HepG2 (cell line): Measurements from ENCODE around the gene WDCP. TPM values are rescaled to one million over a fixed set of nuclear protein-coding genes. Genes with fewer than 3 reads are reported as not detected.

ENCODE experiments used
- GLMP ChIP-seq: sonication (generic); formaldehyde crosslinking; IDR thresholded peaks from 2 replicates; pipeline ENCODE4 v1.9.0; 2021; ENCODE audit warnings: missing genetic modification reagents, mild to moderate bottlenecking, borderline replicate concordance
- HDAC2 ChIP-seq: sonication (generic); formaldehyde crosslinking; IDR thresholded peaks from 2 replicates; pipeline ENCODE4 v1.4.0; 2020; ENCODE audit warnings: missing genetic modification reagents
- HDAC6 ChIP-seq: fragments of 200-600 bp; sonication (generic); IDR thresholded peaks from 2 replicates; pipeline ENCODE4 v1.7.0; 2017; ENCODE audit warnings: mild to moderate bottlenecking, antibody characterized with exemption, low read length, low read depth
- HMG20B ChIP-seq: conservative IDR thresholded peaks from 2 replicates; pipeline ENCODE4 v1.6.1; 2016; ENCODE audit warnings: missing genetic modification reagents, missing compliant biosample characterization
- RBFOX2 ChIP-seq: fragments of 200-400 bp; formaldehyde crosslinking; IDR thresholded peaks from 2 replicates; pipeline ENCODE4 v1.6.1; 2017; ENCODE audit warnings: low read depth, mild to moderate bottlenecking, low read length
- RXRB ChIP-seq: IDR thresholded peaks from 2 replicates; pipeline ENCODE4 v1.6.1; 2016; ENCODE audit warnings: borderline replicate concordance, missing genetic modification reagents, missing compliant biosample characterization
- SMARCE1 ChIP-seq: fragments of 450-650 bp; IDR thresholded peaks from 2 replicates; pipeline ENCODE4 v1.6.1; 2017; ENCODE audit warnings: borderline replicate concordance
- SUZ12 ChIP-seq: fragments of 150-350 bp; IDR thresholded peaks from 2 replicates; pipeline ENCODE4 v1.6.1; 2014; ENCODE audit warnings: low read depth, low read length
- TRIM22 ChIP-seq: fragments of 450-650 bp; IDR thresholded peaks from 2 replicates; pipeline ENCODE4 v1.6.1; 2017
- XBP1 ChIP-seq: sonication (generic); formaldehyde crosslinking; IDR thresholded peaks from 2 replicates; pipeline ENCODE4 v1.5.0; 2020; ENCODE audit warnings: missing genetic modification reagents
- ZKSCAN1 ChIP-seq: fragments of 150-350 bp; IDR thresholded peaks from 2 replicates; pipeline ENCODE4 v1.6.1; 2014; ENCODE audit warnings: low read length
- ZNF160 ChIP-seq: sonication (generic); formaldehyde crosslinking; IDR thresholded peaks from 2 replicates; pipeline ENCODE4 v1.8.0; 2022; ENCODE audit warnings: mild to moderate bottlenecking, inconsistent platforms, missing genetic modification reagents
- ZNF20 ChIP-seq: sonication (generic); formaldehyde crosslinking; IDR thresholded peaks from 2 replicates; pipeline ENCODE4 v1.4.0; 2020; ENCODE audit warnings: mild to moderate bottlenecking, moderate library complexity, missing genetic modification reagents
- ZNF564 ChIP-seq: sonication (generic); formaldehyde crosslinking; IDR thresholded peaks from 2 replicates; pipeline ENCODE4 v1.8.1; 2023; ENCODE audit warnings: mild to moderate bottlenecking, missing genetic modification reagents
- ZNF770 ChIP-seq: sonication (generic); formaldehyde crosslinking; IDR thresholded peaks from 2 replicates; pipeline ENCODE4 v1.5.0; 2020; ENCODE audit warnings: mild to moderate bottlenecking, missing genetic modification reagents
- ZNF816 ChIP-seq: sonication (generic); formaldehyde crosslinking; IDR thresholded peaks from 2 replicates; pipeline ENCODE4 v1.8.0; 2022; ENCODE audit warnings: missing genetic modification reagents, mild to moderate bottlenecking, borderline replicate concordance
- ZNF839 ChIP-seq: sonication (generic); formaldehyde crosslinking; IDR thresholded peaks from 2 replicates; pipeline ENCODE4 v1.4.0; 2020; ENCODE audit warnings: missing genetic modification reagents, mild to moderate bottlenecking, borderline replicate concordance
- polyA plus RNA-seq, 8 experiments: library from polyadenylated mRNA; depleted of rRNA in 3 of 8; stranded (reverse) in 7 of 8; unstranded in 1 of 8; fragments of >200 nt; fragmentation: Illumina TruSeq in 4 of 8; extraction: Trizol in 4 of 8; gene quantifications; 2 replicates each; pipeline versions ENCODE4 v1.2.1 to v1.2.3, GENCODE V29; 2011 to 2016; ENCODE audit warnings: low read depth in 4 of 8, missing spikeins in 1 of 8, mixed read lengths in 1 of 8; ENCODE audit not compliant: insufficient read depth in 1 of 8
- total RNA-seq, 5 experiments: library from RNA; depleted of rRNA; stranded (reverse); fragments of >200 nt; fragmentation: Illumina TruSeq; extraction: Trizol; gene quantifications; 2 replicates each; pipeline ENCODE4 v1.2.3, GENCODE V29; 2016; ENCODE audit warnings: low read depth in 1 of 5
- TF ChIP-seq, protein P1 (sequence below): sonication (generic); formaldehyde crosslinking; conservative IDR thresholded peaks from 2 replicates; pipeline ENCODE4 v1.8.0; 2022; ENCODE audit warnings: missing genetic modification reagents
- TF ChIP-seq, protein P2 (sequence below): sonication (generic); formaldehyde crosslinking; IDR thresholded peaks from 2 replicates; pipeline ENCODE4 v1.5.0; 2020; ENCODE audit warnings: mild to moderate bottlenecking, missing genetic modification reagents
- TF ChIP-seq, protein P3 (sequence below): sonication (generic); formaldehyde crosslinking; IDR thresholded peaks from 2 replicates; pipeline ENCODE4 v1.9.0; 2022; ENCODE audit warnings: missing genetic modification reagents, mild to moderate bottlenecking, borderline replicate concordance

WDCP gene
- total and polyA plus RNA-seq, 2 of the 13 experiments (the other 11 are each of a cell fraction or from before 2014, with no cell fraction given) = 17.4 to 22.6 TPM

GRCh38 chr2:24022324-24022974 is 24.7 kb downstream of the WDCP start (continued):
- TF ChIP-seq, protein P1, sequence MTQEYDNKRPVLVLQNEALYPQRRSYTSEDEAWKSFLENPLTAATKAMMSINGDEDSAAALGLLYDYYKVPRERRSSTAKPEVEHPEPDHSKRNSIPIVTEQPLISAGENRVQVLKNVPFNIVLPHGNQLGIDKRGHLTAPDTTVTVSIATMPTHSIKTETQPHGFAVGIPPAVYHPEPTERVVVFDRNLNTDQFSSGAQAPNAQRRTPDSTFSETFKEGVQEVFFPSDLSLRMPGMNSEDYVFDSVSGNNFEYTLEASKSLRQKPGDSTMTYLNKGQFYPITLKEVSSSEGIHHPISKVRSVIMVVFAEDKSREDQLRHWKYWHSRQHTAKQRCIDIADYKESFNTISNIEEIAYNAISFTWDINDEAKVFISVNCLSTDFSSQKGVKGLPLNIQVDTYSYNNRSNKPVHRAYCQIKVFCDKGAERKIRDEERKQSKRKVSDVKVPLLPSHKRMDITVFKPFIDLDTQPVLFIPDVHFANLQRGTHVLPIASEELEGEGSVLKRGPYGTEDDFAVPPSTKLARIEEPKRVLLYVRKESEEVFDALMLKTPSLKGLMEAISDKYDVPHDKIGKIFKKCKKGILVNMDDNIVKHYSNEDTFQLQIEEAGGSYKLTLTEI (CRISPR knock-in tag) = no peak
- TF ChIP-seq ZKSCAN1 (no peak), SUZ12 (no peak), ZNF770 (CRISPR knock-in tag) (0 out of 2 replicates have a peak, but pooled peaks have one; percentile 15), ZNF839 (CRISPR knock-in tag) (no peak), GLMP (no peak), ZNF20 (CRISPR knock-in tag) (no peak), SMARCE1 (no peak), XBP1 (CRISPR knock-in tag) (no peak), RBFOX2 (no peak), RXRB (CRISPR knock-in tag) (peak; percentile 96), TRIM22 (no peak), HDAC6 (no peak), ZNF816 (CRISPR knock-in tag) (peak; percentile 60; the same call in 1 of the 2 replicates), HDAC2 (CRISPR knock-in tag) (peak; percentile 88), HMG20B (CRISPR knock-in tag) (0 out of 2 replicates have a peak, but pooled peaks have one; percentile 27), ZNF160 (CRISPR knock-in tag) (0 out of 2 replicates have a peak, but pooled peaks have one; percentile 51), ZNF564 (no peak)
- TF ChIP-seq, protein P2, sequence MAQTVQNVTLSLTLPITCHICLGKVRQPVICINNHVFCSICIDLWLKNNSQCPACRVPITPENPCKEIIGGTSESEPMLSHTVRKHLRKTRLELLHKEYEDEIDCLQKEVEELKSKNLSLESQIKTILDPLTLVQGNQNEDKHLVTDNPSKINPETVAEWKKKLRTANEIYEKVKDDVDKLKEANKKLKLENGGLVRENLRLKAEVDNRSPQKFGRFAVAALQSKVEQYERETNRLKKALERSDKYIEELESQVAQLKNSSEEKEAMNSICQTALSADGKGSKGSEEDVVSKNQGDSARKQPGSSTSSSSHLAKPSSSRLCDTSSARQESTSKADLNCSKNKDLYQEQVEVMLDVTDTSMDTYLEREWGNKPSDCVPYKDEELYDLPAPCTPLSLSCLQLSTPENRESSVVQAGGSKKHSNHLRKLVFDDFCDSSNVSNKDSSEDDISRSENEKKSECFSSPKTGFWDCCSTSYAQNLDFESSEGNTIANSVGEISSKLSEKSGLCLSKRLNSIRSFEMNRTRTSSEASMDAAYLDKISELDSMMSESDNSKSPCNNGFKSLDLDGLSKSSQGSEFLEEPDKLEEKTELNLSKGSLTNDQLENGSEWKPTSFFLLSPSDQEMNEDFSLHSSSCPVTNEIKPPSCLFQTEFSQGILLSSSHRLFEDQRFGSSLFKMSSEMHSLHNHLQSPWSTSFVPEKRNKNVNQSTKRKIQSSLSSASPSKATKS = no peak
- TF ChIP-seq, protein P3, sequence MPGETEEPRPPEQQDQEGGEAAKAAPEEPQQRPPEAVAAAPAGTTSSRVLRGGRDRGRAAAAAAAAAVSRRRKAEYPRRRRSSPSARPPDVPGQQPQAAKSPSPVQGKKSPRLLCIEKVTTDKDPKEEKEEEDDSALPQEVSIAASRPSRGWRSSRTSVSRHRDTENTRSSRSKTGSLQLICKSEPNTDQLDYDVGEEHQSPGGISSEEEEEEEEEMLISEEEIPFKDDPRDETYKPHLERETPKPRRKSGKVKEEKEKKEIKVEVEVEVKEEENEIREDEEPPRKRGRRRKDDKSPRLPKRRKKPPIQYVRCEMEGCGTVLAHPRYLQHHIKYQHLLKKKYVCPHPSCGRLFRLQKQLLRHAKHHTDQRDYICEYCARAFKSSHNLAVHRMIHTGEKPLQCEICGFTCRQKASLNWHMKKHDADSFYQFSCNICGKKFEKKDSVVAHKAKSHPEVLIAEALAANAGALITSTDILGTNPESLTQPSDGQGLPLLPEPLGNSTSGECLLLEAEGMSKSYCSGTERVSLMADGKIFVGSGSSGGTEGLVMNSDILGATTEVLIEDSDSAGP (CRISPR knock-in tag) = no peak
